ENCODE results near the gene NAP1L1. TPM values are rescaled to one million over a fixed set of nuclear protein-coding genes. Genes with fewer than 3 reads are reported as not detected.

Gene NAP1L1
- total and polyA plus RNA-seq, 8 donors: 69.4 to 188 (median 110) TPM

- Histone ChIP-seq H3K27me3 (no peaks in the 10 kb centered on the region), H3K4me3 (peak within 1 kb of the TSS; percentile 68 to 83 (median 72)), H3K4me1 (peaks cover 0 to 17% (median 6%) of the 10 kb centered on the region in 3 donors), H3K9me3 (no peaks in the 10 kb centered on the region), H3K27ac (peak within 1 kb of the TSS; percentile 88 to 98 (median 96)), H3K36me3 (no peaks in the 10 kb centered on the region)
- WGBS, 2 donors: 0% methylated on average over 55 to 67 of the region's 67 CpGs
- intact Hi-C loops (cut with DNase I): loop anchor here in 2 of 3 donors (10.0 kb wide), 2 partner anchors 497 to 507 kb away; no protein-coding TSS in a partner anchor
- peak; percentile 25 to 54 (median 30) for TF ChIP-seq CTCF (IDR thresholded peaks at IDR 0.05)
- DNase-seq (peak; percentile 93 to 97 (median 96)), ATAC-seq (peak; percentile 83 to 91 (median 88)), FAIRE-seq (no peak)
Observed at GRCh38 chr12:76031414-76032042, 53.0 kb downstream of the NAP1L1 start, which contains the start of gene PHLDA1. TSS of gene PHLDA1 (minus strand) at chr12:76031776.

- FAIRE-seq (no peak), DNase-seq (no peak), ATAC-seq (no peak)
- Histone ChIP-seq H3K4me1 (peaks cover 0 to 19% (median 6%) of the 10 kb centered on the region in 3 donors), H3K4me3 (peak overlapping the region; percentile 68 to 83 (median 72)), H3K27me3 (no peaks in the 10 kb centered on the region), H3K36me3 (no peaks in the 10 kb centered on the region), H3K27ac (peak overlapping the region; percentile 88 to 98 (median 96)), H3K9me3 (no peaks in the 10 kb centered on the region)
- TF ChIP-seq CTCF (IDR thresholded peaks at IDR 0.05): no peak
- WGBS, 2 donors: 0 to 2% methylated on average over 26 of the region's 26 CpGs
- intact Hi-C loops (cut with DNase I): loop anchor here in 2 of 3 donors (10.0 kb wide), 2 partner anchors 496 to 506 kb away; no protein-coding TSS in a partner anchor
Observed at GRCh38 chr12:76031081-76031413, 53.4 kb downstream of the NAP1L1 start.

GRCh38 chr12:76030341-76031080, 54.0 kb downstream of the NAP1L1 start:
- intact Hi-C loops (cut with DNase I): loop anchor here in 2 of 3 donors (10.0 kb wide), 2 partner anchors 496 to 506 kb away; no protein-coding TSS in a partner anchor
- FAIRE-seq (no peak), ATAC-seq (peak; percentile 9 to 25 (median 18)), DNase-seq (peak; percentile 29 to 80 (median 52))
- peaks cover 0 to 21% (median 6%) of the 10 kb centered on the region in 3 donors for H3K4me1 ChIP-seq
- no peak for TF ChIP-seq CTCF (IDR thresholded peaks at IDR 0.05)
- peak overlapping the region; percentile 68 to 83 (median 72) for H3K4me3 ChIP-seq
- H3K36me3 ChIP-seq: no peaks in the 10 kb centered on the region
- no peaks in the 10 kb centered on the region for H3K9me3 ChIP-seq
- H3K27me3 ChIP-seq: no peaks in the 10 kb centered on the region
- WGBS, 2 donors: 0 to 1% methylated on average over 37 to 40 of the region's 40 CpGs
- peak overlapping the region in 3 of 4 donors; percentile 95 to 98 (median 98) for H3K27ac ChIP-seq

GRCh38 chr12:76029982-76030340, 54.5 kb downstream of the NAP1L1 start:
- Histone ChIP-seq H3K36me3 (no peaks in the 10 kb centered on the region), H3K27me3 (no peaks in the 10 kb centered on the region), H3K4me1 (peaks cover 0 to 21% (median 6%) of the 10 kb centered on the region in 3 donors), H3K27ac (peak overlapping the region in 2 of 4 donors; percentile 98), H3K4me3 (peak overlapping the region; percentile 36 to 74 (median 70)), H3K9me3 (no peaks in the 10 kb centered on the region)
- no peak for FAIRE-seq
- peak in 3 of 6 donors; percentile 23 to 69 (median 38) for DNase-seq
- peak in 1 of 4 donors; percentile 2 for ATAC-seq
- TF ChIP-seq CTCF (IDR thresholded peaks at IDR 0.05): no peak
- 4 to 5% methylated on average over 22 of the region's 22 CpGs for WGBS, 2 donors
- intact Hi-C loops (cut with DNase I): loop anchor here in 2 of 3 donors (10.0 kb wide), 2 partner anchors 495 to 505 kb away; no protein-coding TSS in a partner anchor

Measured in pancreas (tissue), 10 donors.